GM12872 (cell line): ENCODE measurements around the gene IFNLR1.

Experiments used
- CTCF ChIP-seq: IDR thresholded peaks from 3 replicates; pipeline ENCODE4 v1.5.1; 2011; ENCODE audit warnings: low read depth, mild to moderate bottlenecking, low read length, moderate library complexity; ENCODE audit not compliant: insufficient read depth

Gene IFNLR1

DNA sequence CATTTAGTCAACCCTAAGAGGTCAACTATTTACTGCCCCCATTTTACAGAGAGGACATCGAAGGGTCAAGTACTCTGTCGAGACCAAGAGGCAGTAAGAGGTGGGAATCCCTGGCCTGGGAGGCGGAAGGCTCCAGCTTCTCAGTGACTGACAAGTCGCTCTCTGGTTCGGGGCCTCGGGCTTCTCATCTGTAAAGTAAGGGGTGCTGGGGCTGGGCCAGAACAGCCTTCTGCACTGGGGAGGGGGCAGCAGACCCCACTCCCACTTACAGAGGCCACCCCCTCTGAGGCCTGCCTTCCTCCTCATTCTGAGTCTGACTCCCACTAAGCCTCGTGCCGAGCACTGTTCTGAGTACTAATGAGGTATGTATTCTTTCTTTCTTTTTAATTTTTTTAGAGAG, 17.0 kb upstream of the IFNLR1 start:
- TF ChIP-seq CTCF: no peak

GRCh38 chr1:24203404-24203803, 16.3 kb upstream of the IFNLR1 start:
- TF ChIP-seq CTCF: no peak

DNA sequence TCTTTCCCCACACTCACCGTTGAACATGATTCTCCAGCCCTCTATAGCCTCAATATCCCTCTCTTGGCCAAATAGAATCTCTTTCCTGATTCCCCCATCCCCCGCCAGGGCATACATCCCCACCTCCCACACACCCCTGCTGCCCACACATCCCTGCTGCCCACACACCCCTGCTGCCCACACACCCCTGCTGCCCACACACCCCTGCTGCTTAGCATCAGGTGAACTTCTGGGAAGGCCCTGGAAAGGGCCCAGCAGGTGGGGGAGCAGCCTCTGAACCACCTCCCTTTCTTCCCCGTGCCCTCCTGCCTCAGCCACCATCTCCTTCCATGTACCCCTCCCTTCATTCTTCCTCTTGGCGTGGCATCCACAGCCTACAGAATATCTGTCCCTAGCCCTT, 15.9 kb upstream of the IFNLR1 start:
- TF ChIP-seq CTCF: no peak

DNA sequence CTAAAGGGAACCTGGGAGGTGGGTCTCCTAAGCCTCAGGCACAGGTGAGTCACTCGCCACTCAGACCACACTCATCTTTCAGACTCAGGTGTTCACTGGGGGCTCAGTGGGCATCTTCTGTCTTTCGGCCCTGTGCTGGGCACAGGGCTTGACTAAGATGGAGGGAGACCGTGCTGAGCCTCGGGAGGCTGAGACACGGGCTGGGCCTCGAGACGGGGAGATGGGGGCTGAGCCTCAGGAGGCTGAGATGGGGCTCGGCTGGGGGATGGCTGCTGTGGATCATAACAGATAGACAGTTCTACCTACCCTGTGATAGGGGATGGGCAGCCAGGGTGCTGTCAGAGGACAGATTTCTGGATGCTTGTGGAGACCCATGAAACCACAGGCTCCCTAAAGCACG, 15.5 kb upstream of the IFNLR1 start:
- TF ChIP-seq CTCF: no peak

DNA sequence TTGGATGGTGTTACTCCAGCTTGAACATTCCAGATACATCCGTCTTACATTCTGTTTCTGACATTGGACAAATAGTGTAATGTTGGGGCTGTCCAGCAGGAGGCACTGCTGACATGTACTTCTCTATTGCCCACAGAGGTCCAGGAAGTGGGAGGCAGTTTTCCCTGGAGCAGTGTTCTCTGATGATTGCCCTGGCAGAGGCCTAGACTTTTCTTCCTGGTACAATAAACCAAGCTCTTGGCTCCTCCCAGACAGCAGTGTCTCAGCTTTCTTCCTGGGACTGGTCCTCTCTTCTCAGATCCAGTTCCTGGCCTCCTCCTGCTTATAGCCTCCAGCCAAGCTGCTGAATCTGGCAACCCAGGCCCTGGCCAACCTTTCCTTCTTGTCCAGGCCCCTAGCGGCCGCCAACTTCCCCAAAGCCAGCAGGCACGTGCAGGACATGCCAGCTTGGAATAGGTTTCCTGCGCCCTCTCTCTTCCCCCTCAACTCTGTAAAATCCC, 14.9 kb upstream of the IFNLR1 start:
- peak; percentile 91 for TF ChIP-seq CTCF

- TF ChIP-seq CTCF: peak; percentile 81
These were observed 12.3 kb upstream of the IFNLR1 start for GRCh38 chr1:24199291-24199900.

DNA sequence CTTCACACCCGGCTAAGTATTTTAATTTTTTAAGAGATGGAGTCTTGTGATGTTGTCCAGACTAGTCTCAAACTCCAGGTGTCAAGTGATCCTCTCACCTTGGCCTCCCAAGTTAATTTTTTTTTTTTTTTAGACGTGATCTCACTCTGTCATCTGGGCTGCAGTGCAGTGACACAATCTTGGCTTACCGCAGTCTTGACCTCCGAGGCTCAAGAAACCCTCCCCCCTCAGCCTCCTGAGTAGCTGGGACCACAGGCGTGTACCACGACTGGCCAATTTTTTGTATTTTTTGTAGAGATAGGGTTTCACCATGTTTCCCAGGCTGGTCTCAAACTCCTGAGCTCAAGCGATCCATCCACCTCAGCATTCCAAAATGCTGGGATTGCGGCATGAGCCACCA, 11.7 kb upstream of the IFNLR1 start:
- TF ChIP-seq CTCF: no peak
